OCI-LY1 (cell line): ENCODE measurements around the gene C16orf89.

Experiments used
- H2AFZ ChIP-seq: fragments of 200-600 bp; sonication (generic), shearing (Covaris generic); 2 replicates; pipeline ENCODE4 v1.6.0; 2014; ENCODE audit warnings: antibody characterized with exemption, mild to moderate bottlenecking, low read length
- H3F3A ChIP-seq: fragments of 200-600 bp; sonication (generic), shearing (Covaris generic); 2 replicates; pipeline ENCODE4 v1.6.0; 2014; ENCODE audit warnings: mild to moderate bottlenecking, antibody characterized with exemption, low read length, moderate library complexity; ENCODE audit not compliant: insufficient read depth
- H3K27ac ChIP-seq: fragments of 200-600 bp; sonication (generic); 2 replicates; pipeline ENCODE4 v1.5.1; 2014; ENCODE audit warnings: low read length, mixed run types, mild to moderate bottlenecking, low read depth; ENCODE audit not compliant: poor library complexity, severe bottlenecking
- H3K27me3 ChIP-seq: fragments of 200-600 bp; sonication (generic); 2 replicates; pipeline ENCODE4 v1.6.0; 2014; ENCODE audit warnings: antibody characterized with exemption, mild to moderate bottlenecking, low read length, moderate library complexity; ENCODE audit not compliant: insufficient read depth
- H3K36me3 ChIP-seq: fragments of 200-600 bp; sonication (generic); 2 replicates; pipeline ENCODE4 v1.6.1; 2014; ENCODE audit warnings: mild to moderate bottlenecking, antibody characterized with exemption, low read length, moderate library complexity, mixed read lengths; ENCODE audit not compliant: insufficient read depth
- H3K4me1 ChIP-seq: fragments of 200-600 bp; sonication (generic); 2 replicates; pipeline ENCODE4 v1.5.1; 2014; ENCODE audit warnings: mild to moderate bottlenecking, low read length, moderate library complexity; ENCODE audit not compliant: insufficient read depth, severe bottlenecking
- H3K4me2 ChIP-seq: fragments of 200-600 bp; sonication (generic), shearing (Covaris generic); 2 replicates; pipeline ENCODE4 v1.6.1; 2014; ENCODE audit warnings: low read length
- H3K4me3 ChIP-seq: fragments of 200-600 bp; sonication (generic); 2 replicates; pipeline ENCODE4 v1.5.1; 2014; ENCODE audit warnings: low read length, low read depth, mild to moderate bottlenecking, mixed read lengths; ENCODE audit not compliant: poor library complexity, severe bottlenecking
- H3K79me2 ChIP-seq: fragments of 200-600 bp; shearing (Covaris generic); 2 replicates; pipeline ENCODE4 v1.6.1; 2016; ENCODE audit warnings: mixed run types, low read length, mixed read lengths; ENCODE audit not compliant: insufficient read depth
- H3K9ac ChIP-seq: fragments of 200-600 bp; sonication (generic), shearing (Covaris generic); 2 replicates; pipeline ENCODE4 v1.6.1; 2014; ENCODE audit warnings: mild to moderate bottlenecking, low read length, mixed read lengths
- H3K9me2 ChIP-seq: fragments of 200-600 bp; sonication (generic), shearing (Covaris generic); 2 replicates; pipeline ENCODE4 v1.6.1; 2014; ENCODE audit warnings: low read depth, mild to moderate bottlenecking, low read length, mixed read lengths
- H3K9me3 ChIP-seq: fragments of 200-600 bp; shearing (Covaris generic); 2 replicates; pipeline ENCODE4 v1.6.1; 2014; ENCODE audit warnings: low read length, mixed read lengths
- H4K20me1 ChIP-seq: fragments of 200-600 bp; sonication (generic), shearing (Covaris generic); 2 replicates; pipeline ENCODE4 v1.6.0; 2016; ENCODE audit warnings: mild to moderate bottlenecking, low read length; ENCODE audit not compliant: insufficient read depth
- EZH2 ChIP-seq: fragments of 200-600 bp; sonication (generic), shearing (Covaris generic); IDR thresholded peaks from 2 replicates; pipeline ENCODE4 v1.8.0; 2017; ENCODE audit warnings: borderline replicate concordance, mixed run types, mild to moderate bottlenecking, antibody characterized with exemption, low read length, moderate library complexity, mixed read lengths
- TF ChIP-seq, protein P1 (sequence below): fragments of 200-600 bp; sonication (generic), shearing (Covaris generic); IDR thresholded peaks from 2 replicates; pipeline ENCODE4 v1.5.1; 2017; ENCODE audit warnings: mild to moderate bottlenecking, antibody characterized with exemption, low read length, moderate library complexity, mixed read lengths

C16orf89 gene

DNA sequence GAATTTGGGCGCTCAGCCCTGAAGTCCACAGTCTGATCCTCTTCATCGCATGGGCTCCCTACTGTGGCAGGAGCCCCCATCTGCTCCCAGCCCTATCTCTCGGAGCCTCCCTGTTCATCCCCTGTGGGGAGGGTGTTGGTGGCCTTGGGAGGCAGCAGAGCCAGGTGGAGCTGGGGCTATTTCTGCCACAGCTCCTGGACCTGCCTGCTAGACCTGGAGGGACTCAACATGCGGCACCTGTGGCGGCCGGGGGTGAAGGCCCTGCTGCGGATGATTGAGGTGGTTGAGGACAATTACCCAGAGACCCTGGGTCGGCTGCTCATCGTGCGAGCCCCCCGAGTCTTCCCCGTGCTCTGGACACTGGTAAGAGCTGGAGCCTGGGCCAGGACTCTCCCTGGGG lies 62.5 kb downstream of the C16orf89 start:
- H3K4me1 ChIP-seq = no peaks in the 10 kb centered on the region
- H3K27ac ChIP-seq = no peak overlapping the region
- TF ChIP-seq EZH2 = no peak
- TF ChIP-seq, protein P1, sequence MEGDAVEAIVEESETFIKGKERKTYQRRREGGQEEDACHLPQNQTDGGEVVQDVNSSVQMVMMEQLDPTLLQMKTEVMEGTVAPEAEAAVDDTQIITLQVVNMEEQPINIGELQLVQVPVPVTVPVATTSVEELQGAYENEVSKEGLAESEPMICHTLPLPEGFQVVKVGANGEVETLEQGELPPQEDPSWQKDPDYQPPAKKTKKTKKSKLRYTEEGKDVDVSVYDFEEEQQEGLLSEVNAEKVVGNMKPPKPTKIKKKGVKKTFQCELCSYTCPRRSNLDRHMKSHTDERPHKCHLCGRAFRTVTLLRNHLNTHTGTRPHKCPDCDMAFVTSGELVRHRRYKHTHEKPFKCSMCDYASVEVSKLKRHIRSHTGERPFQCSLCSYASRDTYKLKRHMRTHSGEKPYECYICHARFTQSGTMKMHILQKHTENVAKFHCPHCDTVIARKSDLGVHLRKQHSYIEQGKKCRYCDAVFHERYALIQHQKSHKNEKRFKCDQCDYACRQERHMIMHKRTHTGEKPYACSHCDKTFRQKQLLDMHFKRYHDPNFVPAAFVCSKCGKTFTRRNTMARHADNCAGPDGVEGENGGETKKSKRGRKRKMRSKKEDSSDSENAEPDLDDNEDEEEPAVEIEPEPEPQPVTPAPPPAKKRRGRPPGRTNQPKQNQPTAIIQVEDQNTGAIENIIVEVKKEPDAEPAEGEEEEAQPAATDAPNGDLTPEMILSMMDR = no peak
- no peaks in the 10 kb centered on the region for H3K36me3 ChIP-seq
- H3K4me2 ChIP-seq = no peak overlapping the region
- H3F3A ChIP-seq = no peaks in the 10 kb centered on the region
- H3K4me3 ChIP-seq = no peak overlapping the region
- no peaks in the 10 kb centered on the region for H3K9me3 ChIP-seq
- no peak overlapping the region for H3K9ac ChIP-seq
- H2AFZ ChIP-seq = no peak overlapping the region
- H4K20me1 ChIP-seq = no peaks in the 10 kb centered on the region
- H3K27me3 ChIP-seq = 0 out of 2 replicates have a peak, but pooled peaks cover 4% of the 10 kb centered on the region
- no peaks in the 10 kb centered on the region for H3K9me2 ChIP-seq
- H3K79me2 ChIP-seq = no peaks in the 10 kb centered on the region

DNA sequence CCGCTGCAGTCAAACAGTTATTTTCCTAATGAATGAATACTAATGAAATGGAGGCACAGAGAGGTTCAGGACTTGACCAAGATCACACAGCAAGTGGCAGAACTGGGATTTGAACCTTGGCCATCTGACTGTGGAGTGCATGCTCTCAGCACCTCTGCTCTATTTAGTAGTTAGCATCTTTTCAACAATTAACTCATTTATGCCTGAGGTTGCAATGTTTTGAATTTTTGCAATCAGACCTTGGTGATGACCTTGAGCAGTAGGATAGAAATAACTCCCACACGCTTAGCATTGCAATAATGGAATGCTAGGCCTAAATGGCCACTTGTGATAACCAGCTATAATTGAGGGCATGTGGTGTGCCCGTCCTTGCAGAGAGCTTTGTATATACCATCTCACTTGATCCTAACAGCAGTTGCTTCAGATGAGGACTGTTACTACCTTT lies 63.0 kb downstream of the C16orf89 start:
- no peak overlapping the region for H2AFZ ChIP-seq
- no peaks in the 10 kb centered on the region for H3K79me2 ChIP-seq
- no peak overlapping the region for H3K27ac ChIP-seq
- 0 out of 2 replicates have a peak, but pooled peaks cover 4% of the 10 kb centered on the region for H3K27me3 ChIP-seq
- no peak for TF ChIP-seq EZH2
- TF ChIP-seq, protein P1 = no peak
- no peaks in the 10 kb centered on the region for H3F3A ChIP-seq
- no peaks in the 10 kb centered on the region for H3K9me2 ChIP-seq
- no peak overlapping the region for H3K4me3 ChIP-seq
- no peak overlapping the region for H3K9ac ChIP-seq
- H3K4me2 ChIP-seq = no peak overlapping the region
- no peaks in the 10 kb centered on the region for H3K9me3 ChIP-seq
- no peaks in the 10 kb centered on the region for H4K20me1 ChIP-seq
- H3K4me1 ChIP-seq = no peaks in the 10 kb centered on the region
- H3K36me3 ChIP-seq = no peaks in the 10 kb centered on the region

DNA sequence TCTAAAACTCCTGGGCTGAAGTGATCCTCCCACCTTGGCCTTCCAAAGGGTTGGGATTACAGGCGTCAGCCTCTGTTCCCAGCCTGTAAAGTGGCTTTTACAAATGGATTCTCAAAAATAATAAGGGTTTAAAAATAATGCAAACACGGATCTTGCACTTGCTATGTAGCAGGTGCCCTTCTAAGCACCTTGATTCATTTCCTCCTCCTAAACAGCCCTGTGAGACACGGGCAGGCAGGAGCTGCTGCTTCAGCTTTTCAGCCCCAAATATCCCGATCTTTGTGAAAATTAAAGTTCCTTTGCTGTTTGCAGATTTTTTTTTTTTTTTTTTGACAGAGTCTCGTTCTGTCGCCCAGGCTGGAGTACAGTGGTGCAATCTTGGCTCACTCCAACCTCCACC lies 63.8 kb downstream of the C16orf89 start:
- Histone ChIP-seq H3K9me3 (no peaks in the 10 kb centered on the region), H3K9me2 (no peaks in the 10 kb centered on the region), H3K27ac (no peak overlapping the region), H3K9ac (no peak overlapping the region), H3K4me3 (no peak overlapping the region), H3K36me3 (no peaks in the 10 kb centered on the region), H3K4me2 (no peak overlapping the region), H3F3A (no peaks in the 10 kb centered on the region), H3K79me2 (no peaks in the 10 kb centered on the region), H3K4me1 (no peaks in the 10 kb centered on the region), H4K20me1 (no peaks in the 10 kb centered on the region), H2AFZ (no peak overlapping the region), H3K27me3 (0 out of 2 replicates have a peak, but pooled peaks cover 4% of the 10 kb centered on the region)
- TF ChIP-seq EZH2 = no peak
- TF ChIP-seq, protein P1 = no peak
